ENCODE measurements around the gene GCC2. TPM values are rescaled to one million over a fixed set of nuclear protein-coding genes. Genes with fewer than 3 reads are reported as not detected.

Gene GCC2
- total and polyA plus RNA-seq, 9 of the 15 experiments (the other 6 are each of a cell fraction or from before 2014, with no cell fraction given) = 11.4 to 35.7 (median 19.9) TPM

DNA sequence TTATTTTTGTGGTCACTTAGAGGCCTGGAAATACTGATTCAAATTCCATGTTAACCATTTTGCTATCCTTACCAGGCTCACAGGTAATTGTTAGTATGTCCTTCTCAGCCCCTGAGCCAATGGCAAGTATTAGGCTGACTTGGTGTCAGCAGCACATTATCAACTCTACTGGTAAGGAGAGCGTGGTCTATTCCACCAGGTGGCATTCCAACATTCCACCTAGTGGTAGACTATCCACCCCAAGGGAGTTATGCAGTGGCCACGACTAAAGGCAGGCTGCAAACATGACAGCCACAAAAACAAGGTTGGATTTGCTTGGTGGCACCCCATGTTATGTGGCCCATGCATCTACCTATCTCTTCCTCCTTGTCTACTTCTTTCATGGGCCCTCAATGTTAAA, 31.8 kb upstream of the GCC2 start (continued):
- TF ChIP-seq, protein P1, sequence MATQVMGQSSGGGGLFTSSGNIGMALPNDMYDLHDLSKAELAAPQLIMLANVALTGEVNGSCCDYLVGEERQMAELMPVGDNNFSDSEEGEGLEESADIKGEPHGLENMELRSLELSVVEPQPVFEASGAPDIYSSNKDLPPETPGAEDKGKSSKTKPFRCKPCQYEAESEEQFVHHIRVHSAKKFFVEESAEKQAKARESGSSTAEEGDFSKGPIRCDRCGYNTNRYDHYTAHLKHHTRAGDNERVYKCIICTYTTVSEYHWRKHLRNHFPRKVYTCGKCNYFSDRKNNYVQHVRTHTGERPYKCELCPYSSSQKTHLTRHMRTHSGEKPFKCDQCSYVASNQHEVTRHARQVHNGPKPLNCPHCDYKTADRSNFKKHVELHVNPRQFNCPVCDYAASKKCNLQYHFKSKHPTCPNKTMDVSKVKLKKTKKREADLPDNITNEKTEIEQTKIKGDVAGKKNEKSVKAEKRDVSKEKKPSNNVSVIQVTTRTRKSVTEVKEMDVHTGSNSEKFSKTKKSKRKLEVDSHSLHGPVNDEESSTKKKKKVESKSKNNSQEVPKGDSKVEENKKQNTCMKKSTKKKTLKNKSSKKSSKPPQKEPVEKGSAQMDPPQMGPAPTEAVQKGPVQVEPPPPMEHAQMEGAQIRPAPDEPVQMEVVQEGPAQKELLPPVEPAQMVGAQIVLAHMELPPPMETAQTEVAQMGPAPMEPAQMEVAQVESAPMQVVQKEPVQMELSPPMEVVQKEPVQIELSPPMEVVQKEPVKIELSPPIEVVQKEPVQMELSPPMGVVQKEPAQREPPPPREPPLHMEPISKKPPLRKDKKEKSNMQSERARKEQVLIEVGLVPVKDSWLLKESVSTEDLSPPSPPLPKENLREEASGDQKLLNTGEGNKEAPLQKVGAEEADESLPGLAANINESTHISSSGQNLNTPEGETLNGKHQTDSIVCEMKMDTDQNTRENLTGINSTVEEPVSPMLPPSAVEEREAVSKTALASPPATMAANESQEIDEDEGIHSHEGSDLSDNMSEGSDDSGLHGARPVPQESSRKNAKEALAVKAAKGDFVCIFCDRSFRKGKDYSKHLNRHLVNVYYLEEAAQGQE (IDR thresholded peaks at IDR 0.05; ENCODE audit: borderline replicate concordance) = peak; percentile 40; the same call in 1 of the 2 replicates
- TF ChIP-seq, protein P1 (CRISPR knock-in tag; IDR thresholded peaks at IDR 0.05; ENCODE audit: low read depth) = no peak
- no peak for TF ChIP-seq NCOR1 (IDR thresholded peaks at IDR 0.05)
- 0 out of 2 replicates have a peak, but pooled peaks have one; percentile 23 for TF ChIP-seq TEAD4 (IDR thresholded peaks at IDR 0.05; ENCODE audit: low read length)
- TF ChIP-seq TEAD4 (CRISPR knock-in tag; IDR thresholded peaks at IDR 0.05; ENCODE audit: borderline replicate concordance) = no peak
- TF ChIP-seq ZNF143 (CRISPR knock-in tag; IDR thresholded peaks at IDR 0.05) = no peak
